ENCODE data around the gene RAB8B.
A peak's percentile ranks its signal among the peaks of the same experiment; 100 is the strongest.

Gene RAB8B

GRCh38 chr15:63292771-63293170, 103.4 kb downstream of the RAB8B start:
- in situ Hi-C loops (cut with MboI; ENCODE audit: low sequenced_read_pairs, unreplicated experiment) = loop anchor here (25.0 kb wide), 1 partner anchor 320 kb away; no protein-coding TSS in a partner anchor
- DNase-seq (ENCODE audit: low spot score) = peak; percentile 43
- TF ChIP-seq CTCF (IDR thresholded peaks at IDR 0.05; ENCODE audit: borderline replicate concordance, control extremely low read depth, extremely low read depth, insufficient read depth, missing control alignments) = no peak

- in situ Hi-C loops (cut with MboI; ENCODE audit: low sequenced_read_pairs, unreplicated experiment) = loop anchor here (25.0 kb wide), 1 partner anchor 318 kb away; no protein-coding TSS in a partner anchor
These were observed 105.0 kb downstream of the RAB8B start for GRCh38 chr15:63294359-63294758.

GRCh38 chr15:63295341-63295740, 105.9 kb downstream of the RAB8B start:
- in situ Hi-C loops (cut with MboI; ENCODE audit: low sequenced_read_pairs, unreplicated experiment) = loop anchor here (25.0 kb wide), 1 partner anchor 317 kb away; no protein-coding TSS in a partner anchor
- no peak for DNase-seq (ENCODE audit: low spot score)
- TF ChIP-seq CTCF (IDR thresholded peaks at IDR 0.05; ENCODE audit: borderline replicate concordance, control extremely low read depth, extremely low read depth, insufficient read depth, missing control alignments) = no peak

More at GRCh38 chr15:63294359-63294758, 105.0 kb downstream of the RAB8B start:
- DNase-seq (ENCODE audit: low spot score) = no peak
- no peak for TF ChIP-seq CTCF (IDR thresholded peaks at IDR 0.05; ENCODE audit: borderline replicate concordance, control extremely low read depth, extremely low read depth, insufficient read depth, missing control alignments)

GRCh38 chr15:63296195-63296594, 106.8 kb downstream of the RAB8B start:
- in situ Hi-C loops (cut with MboI; ENCODE audit: low sequenced_read_pairs, unreplicated experiment) = loop anchor here (25.0 kb wide), 1 partner anchor 316 kb away; no protein-coding TSS in a partner anchor
- DNase-seq (ENCODE audit: low spot score) = no peak
- no peak for TF ChIP-seq CTCF (IDR thresholded peaks at IDR 0.05; ENCODE audit: borderline replicate concordance, control extremely low read depth, extremely low read depth, insufficient read depth, missing control alignments)

- no peak for DNase-seq (ENCODE audit: low spot score)
- no peak for TF ChIP-seq CTCF (IDR thresholded peaks at IDR 0.05; ENCODE audit: borderline replicate concordance, control extremely low read depth, extremely low read depth, insufficient read depth, missing control alignments)
- in situ Hi-C loops (cut with MboI; ENCODE audit: low sequenced_read_pairs, unreplicated experiment) = loop anchor here (25.0 kb wide), 1 partner anchor 312 kb away; no protein-coding TSS in a partner anchor
These were observed 110.7 kb downstream of the RAB8B start for GRCh38 chr15:63299943-63300575.

GRCh38 chr15:63301088-63301487, 111.7 kb downstream of the RAB8B start:
- in situ Hi-C loops (cut with MboI; ENCODE audit: low sequenced_read_pairs, unreplicated experiment) = no loop called here
- TF ChIP-seq CTCF (IDR thresholded peaks at IDR 0.05; ENCODE audit: borderline replicate concordance, control extremely low read depth, extremely low read depth, insufficient read depth, missing control alignments) = no peak
- DNase-seq (ENCODE audit: low spot score) = no peak

All from GM13976 (cell line).